ENCODE measurements around the gene SYNM. TPM values are rescaled to one million over a fixed set of nuclear protein-coding genes. Genes with fewer than 3 reads are reported as not detected.

Gene SYNM
- total RNA-seq, 2 experiments from 2014 or later = 0.12 to 0.14 TPM

- peaks cover 30% of the 10 kb centered on the region for H3K27me3 Mint-ChIP-seq
- H3K4me1 Mint-ChIP-seq = peaks cover 3% of the 10 kb centered on the region
- H3K4me3 Mint-ChIP-seq = no peak overlapping the region
- no peak overlapping the region for H3K27ac Mint-ChIP-seq
- H3K9me3 Mint-ChIP-seq = no peaks in the 10 kb centered on the region
- no peaks in the 10 kb centered on the region for H3K36me3 Mint-ChIP-seq
- no peak for DNase-seq
Measured at GRCh38 chr15:99097441-99098410, 7.2 kb upstream of the SYNM start.

- no peak overlapping the region for H3K4me3 Mint-ChIP-seq
- no peak overlapping the region for H3K27ac Mint-ChIP-seq
- H3K27me3 Mint-ChIP-seq = peaks cover 36% of the 10 kb centered on the region
- no peak for DNase-seq
- H3K4me1 Mint-ChIP-seq = peaks cover 3% of the 10 kb centered on the region
- no peaks in the 10 kb centered on the region for H3K36me3 Mint-ChIP-seq
- H3K9me3 Mint-ChIP-seq = no peaks in the 10 kb centered on the region
Measured at GRCh38 chr15:99098426-99098825, 6.5 kb upstream of the SYNM start.

- H3K36me3 Mint-ChIP-seq = no peaks in the 10 kb centered on the region
- no peak for DNase-seq
- H3K27me3 Mint-ChIP-seq = peaks cover 40% of the 10 kb centered on the region
- no peaks in the 10 kb centered on the region for H3K9me3 Mint-ChIP-seq
- H3K4me3 Mint-ChIP-seq = no peak overlapping the region
- H3K27ac Mint-ChIP-seq = no peak overlapping the region
- peaks cover 3% of the 10 kb centered on the region for H3K4me1 Mint-ChIP-seq
Measured at GRCh38 chr15:99098991-99099390, 5.9 kb upstream of the SYNM start.

GRCh38 chr15:99099661-99100060, 5.2 kb upstream of the SYNM start:
- no peak for DNase-seq
- Mint-ChIP-seq H3K9me3 (no peaks in the 10 kb centered on the region), H3K27me3 (peaks cover 40% of the 10 kb centered on the region), H3K36me3 (no peaks in the 10 kb centered on the region), H3K4me3 (no peak overlapping the region), H3K27ac (no peak overlapping the region), H3K4me1 (peaks cover 3% of the 10 kb centered on the region)

- DNase-seq = peak; percentile 45
- Mint-ChIP-seq H3K9me3 (no peaks in the 10 kb centered on the region), H3K27me3 (peaks cover 40% of the 10 kb centered on the region), H3K27ac (no peak overlapping the region), H3K36me3 (no peaks in the 10 kb centered on the region), H3K4me1 (peaks cover 3% of the 10 kb centered on the region), H3K4me3 (no peak overlapping the region)
Measured at GRCh38 chr15:99100245-99101173, 4.4 kb upstream of the SYNM start.

GRCh38 chr15:99101501-99101900, 3.4 kb upstream of the SYNM start:
- no peaks in the 10 kb centered on the region for H3K9me3 Mint-ChIP-seq
- no peaks in the 10 kb centered on the region for H3K36me3 Mint-ChIP-seq
- H3K27ac Mint-ChIP-seq = no peak overlapping the region
- no peak overlapping the region for H3K4me3 Mint-ChIP-seq
- H3K4me1 Mint-ChIP-seq = peaks cover 3% of the 10 kb centered on the region
- peaks cover 48% of the 10 kb centered on the region for H3K27me3 Mint-ChIP-seq
- DNase-seq = no peak

GRCh38 chr15:99102332-99103235, 2.3 kb upstream of the SYNM start:
- peaks cover 3% of the 10 kb centered on the region for H3K4me1 Mint-ChIP-seq
- H3K9me3 Mint-ChIP-seq = no peaks in the 10 kb centered on the region
- H3K27me3 Mint-ChIP-seq = peaks cover 59% of the 10 kb centered on the region
- DNase-seq = no peak
- H3K27ac Mint-ChIP-seq = no peak overlapping the region
- no peak overlapping the region for H3K4me3 Mint-ChIP-seq
- no peaks in the 10 kb centered on the region for H3K36me3 Mint-ChIP-seq

- DNase-seq = no peak
- H3K27me3 Mint-ChIP-seq = peaks cover 66% of the 10 kb centered on the region
- H3K9me3 Mint-ChIP-seq = no peaks in the 10 kb centered on the region
- peaks cover 3% of the 10 kb centered on the region for H3K4me1 Mint-ChIP-seq
- no peaks in the 10 kb centered on the region for H3K36me3 Mint-ChIP-seq
- no peak overlapping the region for H3K27ac Mint-ChIP-seq
- H3K4me3 Mint-ChIP-seq = no peak overlapping the region
Measured at GRCh38 chr15:99103279-99103678, 1.6 kb upstream of the SYNM start.

- H3K27ac Mint-ChIP-seq = no peak overlapping the region
- H3K4me1 Mint-ChIP-seq = peaks cover under 1% of the 10 kb centered on the region
- H3K9me3 Mint-ChIP-seq = no peaks in the 10 kb centered on the region
- H3K36me3 Mint-ChIP-seq = no peaks in the 10 kb centered on the region
- peak; percentile 56 for DNase-seq
- H3K4me3 Mint-ChIP-seq = peak overlapping the region; percentile 8
- H3K27me3 Mint-ChIP-seq = peaks cover 57% of the 10 kb centered on the region
Measured at GRCh38 chr15:99105514-99106341, 848 bp downstream of the SYNM start.

GRCh38 chr15:99106417-99107220, 1.7 kb downstream of the SYNM start:
- no peak for DNase-seq
- Mint-ChIP-seq H3K9me3 (no peaks in the 10 kb centered on the region), H3K27ac (no peak overlapping the region), H3K4me1 (peaks cover 3% of the 10 kb centered on the region), H3K36me3 (no peaks in the 10 kb centered on the region), H3K27me3 (peaks cover 53% of the 10 kb centered on the region), H3K4me3 (peak overlapping the region; percentile 8)

GRCh38 chr15:99108993-99109392, 4.1 kb downstream of the SYNM start:
- no peak overlapping the region for H3K4me3 Mint-ChIP-seq
- H3K27ac Mint-ChIP-seq = no peak overlapping the region
- peaks cover 33% of the 10 kb centered on the region for H3K27me3 Mint-ChIP-seq
- no peaks in the 10 kb centered on the region for H3K9me3 Mint-ChIP-seq
- no peak for DNase-seq
- H3K36me3 Mint-ChIP-seq = no peaks in the 10 kb centered on the region
- H3K4me1 Mint-ChIP-seq = peaks cover 3% of the 10 kb centered on the region

- H3K27ac Mint-ChIP-seq = no peak overlapping the region
- DNase-seq = no peak
- H3K9me3 Mint-ChIP-seq = no peaks in the 10 kb centered on the region
- no peaks in the 10 kb centered on the region for H3K36me3 Mint-ChIP-seq
- H3K4me3 Mint-ChIP-seq = no peak overlapping the region
- H3K27me3 Mint-ChIP-seq = peaks cover 33% of the 10 kb centered on the region
- H3K4me1 Mint-ChIP-seq = peaks cover 3% of the 10 kb centered on the region
Measured at GRCh38 chr15:99109555-99110021, 4.7 kb downstream of the SYNM start.

GRCh38 chr15:99110093-99110492, 5.2 kb downstream of the SYNM start:
- H3K27me3 Mint-ChIP-seq = peaks cover 33% of the 10 kb centered on the region
- H3K27ac Mint-ChIP-seq = no peak overlapping the region

More at GRCh38 chr15:99110093-99110492, 5.2 kb downstream of the SYNM start:
- Mint-ChIP-seq H3K9me3 (no peaks in the 10 kb centered on the region), H3K36me3 (no peaks in the 10 kb centered on the region), H3K4me1 (peaks cover 3% of the 10 kb centered on the region), H3K4me3 (no peak overlapping the region)
- DNase-seq = no peak

Measured in activated naive CD8-positive, alpha-beta T cell treated with anti-CD3 and anti-CD28 coated beads for 36 hours (primary cell).